Measurements from ENCODE around the gene MATN4.

DNA sequence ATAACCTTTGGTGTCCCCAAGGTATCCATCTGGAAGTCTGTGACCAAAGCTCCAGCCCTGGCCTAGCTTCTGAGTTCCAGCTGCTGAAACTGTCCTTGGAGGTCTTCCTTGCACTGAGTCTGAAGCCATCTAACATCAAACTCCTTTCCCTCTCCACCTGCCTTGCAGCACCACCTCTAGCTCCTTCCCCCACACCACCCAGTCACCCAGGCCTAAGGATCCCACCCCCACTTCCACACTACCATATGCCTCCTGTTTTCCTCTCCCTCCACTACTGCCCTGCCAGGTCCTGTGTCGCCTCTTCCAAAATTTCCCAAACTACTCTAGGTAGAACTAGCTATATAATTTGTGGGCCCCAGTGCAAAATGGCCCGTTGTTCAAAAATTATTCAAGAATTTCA lies 10.8 kb upstream of the MATN4 start:
- no peak for TF ChIP-seq EZH2phosphoT487 (IDR thresholded peaks at IDR 0.05; ENCODE audit: borderline replicate concordance, low read length)
- TF ChIP-seq, protein P1, sequence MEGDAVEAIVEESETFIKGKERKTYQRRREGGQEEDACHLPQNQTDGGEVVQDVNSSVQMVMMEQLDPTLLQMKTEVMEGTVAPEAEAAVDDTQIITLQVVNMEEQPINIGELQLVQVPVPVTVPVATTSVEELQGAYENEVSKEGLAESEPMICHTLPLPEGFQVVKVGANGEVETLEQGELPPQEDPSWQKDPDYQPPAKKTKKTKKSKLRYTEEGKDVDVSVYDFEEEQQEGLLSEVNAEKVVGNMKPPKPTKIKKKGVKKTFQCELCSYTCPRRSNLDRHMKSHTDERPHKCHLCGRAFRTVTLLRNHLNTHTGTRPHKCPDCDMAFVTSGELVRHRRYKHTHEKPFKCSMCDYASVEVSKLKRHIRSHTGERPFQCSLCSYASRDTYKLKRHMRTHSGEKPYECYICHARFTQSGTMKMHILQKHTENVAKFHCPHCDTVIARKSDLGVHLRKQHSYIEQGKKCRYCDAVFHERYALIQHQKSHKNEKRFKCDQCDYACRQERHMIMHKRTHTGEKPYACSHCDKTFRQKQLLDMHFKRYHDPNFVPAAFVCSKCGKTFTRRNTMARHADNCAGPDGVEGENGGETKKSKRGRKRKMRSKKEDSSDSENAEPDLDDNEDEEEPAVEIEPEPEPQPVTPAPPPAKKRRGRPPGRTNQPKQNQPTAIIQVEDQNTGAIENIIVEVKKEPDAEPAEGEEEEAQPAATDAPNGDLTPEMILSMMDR (IDR thresholded peaks at IDR 0.05; ENCODE audit: low read depth, low read length, poor library complexity, severe bottlenecking) = no peak
